Measurements from ENCODE around the gene SLC11A1.

The SLC11A1 gene

DNA sequence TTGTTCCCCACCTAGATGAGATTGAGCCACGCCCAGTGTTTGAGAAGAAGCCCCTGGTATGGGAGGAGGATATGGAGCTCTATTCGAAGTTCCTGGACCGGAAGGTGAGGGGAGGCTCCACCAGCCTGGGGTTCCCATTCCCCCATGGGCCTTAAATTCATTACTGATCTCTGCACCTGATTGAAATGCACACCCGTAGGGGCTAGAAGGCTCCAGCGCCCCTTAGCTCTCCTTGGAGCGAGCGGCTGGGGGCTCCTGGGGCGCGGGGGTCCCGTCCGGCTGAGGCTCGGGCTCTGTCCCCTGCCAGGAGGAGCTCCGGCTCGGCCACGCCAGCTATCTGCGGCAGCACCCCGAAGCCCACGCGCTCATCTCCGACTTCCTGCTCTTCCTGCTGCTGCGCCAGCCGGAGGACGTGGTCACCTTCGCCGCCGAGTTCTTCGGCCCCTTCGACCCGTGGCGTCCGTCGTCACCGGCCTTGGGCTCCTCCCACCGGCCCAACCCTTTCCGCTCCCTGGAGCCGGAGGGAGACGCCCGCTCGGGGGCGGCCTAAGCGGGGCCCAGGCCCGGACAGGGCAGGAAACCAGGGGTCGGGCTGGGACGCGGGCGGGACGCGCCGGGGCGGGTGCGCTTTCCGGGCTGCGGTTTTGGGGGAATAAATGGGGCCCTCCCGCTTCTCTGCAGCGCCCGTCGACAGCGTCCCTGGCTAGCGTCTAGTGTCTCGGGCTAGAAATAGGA is 14.5 kb upstream of the SLC11A1 start:
- peak; percentile 84 for DNase-seq (ENCODE audit: low read depth)

DNA sequence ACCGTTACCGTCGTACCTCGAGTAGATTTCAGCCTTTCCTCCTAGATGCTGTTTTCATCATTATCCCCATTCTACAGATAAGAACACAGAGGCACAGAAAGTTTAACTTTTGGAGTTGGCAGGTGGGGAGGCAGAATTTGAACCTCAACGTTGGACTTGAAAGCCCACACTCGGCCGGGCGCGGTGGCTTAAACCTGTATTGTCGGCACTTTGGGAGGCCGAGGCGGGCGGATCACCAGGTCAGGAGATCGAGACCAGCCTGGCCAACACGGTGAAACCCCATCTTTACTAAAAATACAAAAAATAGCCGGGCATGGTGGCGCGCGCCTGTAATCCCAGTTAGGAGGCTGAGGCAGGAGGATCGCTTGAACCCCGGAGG is 13.9 kb upstream of the SLC11A1 start:
- DNase-seq (ENCODE audit: low read depth), result no peak

DNA sequence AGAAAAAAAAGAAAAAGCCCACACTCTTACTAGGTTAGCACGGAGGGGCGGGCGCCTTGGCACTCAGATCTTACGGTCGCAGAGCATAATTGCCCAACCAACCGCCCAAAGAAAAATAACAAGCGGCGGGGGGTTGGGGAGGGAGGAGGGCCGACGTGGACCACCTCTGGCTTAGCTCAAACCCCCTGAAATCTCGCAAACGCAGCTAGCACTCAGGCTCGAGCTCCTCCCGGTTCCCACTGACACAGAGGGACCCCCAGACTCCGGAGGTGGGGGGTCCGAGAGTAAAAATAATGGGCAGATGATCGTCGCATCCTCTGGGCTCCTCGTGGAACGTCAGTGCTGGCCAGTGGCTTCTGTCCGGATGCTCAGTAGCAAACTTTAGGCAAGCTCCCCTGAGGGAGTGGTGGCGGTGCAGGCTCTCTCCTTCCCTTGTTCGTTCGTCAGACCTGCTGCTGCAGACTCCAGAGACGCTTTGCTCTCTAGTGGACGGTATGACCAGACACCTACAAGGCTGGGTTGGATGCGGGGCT is 13.4 kb upstream of the SLC11A1 start:
- peak; percentile 57 for DNase-seq (ENCODE audit: low read depth)

DNA sequence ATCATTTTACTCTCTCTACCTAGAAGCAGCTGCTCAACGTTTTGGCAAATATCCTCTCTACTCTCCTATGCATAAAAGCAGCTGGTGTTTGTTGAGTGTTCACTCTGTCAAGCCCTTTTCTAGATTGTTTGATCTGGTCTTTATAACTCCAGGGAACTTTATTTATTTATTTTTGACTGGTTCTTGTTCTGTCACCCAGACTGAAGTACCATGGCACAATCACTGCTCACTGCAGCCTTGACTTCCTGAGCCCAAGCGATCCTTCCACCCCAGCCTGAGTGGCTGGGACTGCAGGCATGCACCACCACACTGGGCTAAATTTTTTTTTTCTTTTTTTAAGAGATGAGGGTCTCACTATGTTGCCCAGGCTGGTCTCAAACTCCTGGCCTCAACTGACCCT is 12.7 kb upstream of the SLC11A1 start:
- no peak for DNase-seq (ENCODE audit: low read depth)

DNA sequence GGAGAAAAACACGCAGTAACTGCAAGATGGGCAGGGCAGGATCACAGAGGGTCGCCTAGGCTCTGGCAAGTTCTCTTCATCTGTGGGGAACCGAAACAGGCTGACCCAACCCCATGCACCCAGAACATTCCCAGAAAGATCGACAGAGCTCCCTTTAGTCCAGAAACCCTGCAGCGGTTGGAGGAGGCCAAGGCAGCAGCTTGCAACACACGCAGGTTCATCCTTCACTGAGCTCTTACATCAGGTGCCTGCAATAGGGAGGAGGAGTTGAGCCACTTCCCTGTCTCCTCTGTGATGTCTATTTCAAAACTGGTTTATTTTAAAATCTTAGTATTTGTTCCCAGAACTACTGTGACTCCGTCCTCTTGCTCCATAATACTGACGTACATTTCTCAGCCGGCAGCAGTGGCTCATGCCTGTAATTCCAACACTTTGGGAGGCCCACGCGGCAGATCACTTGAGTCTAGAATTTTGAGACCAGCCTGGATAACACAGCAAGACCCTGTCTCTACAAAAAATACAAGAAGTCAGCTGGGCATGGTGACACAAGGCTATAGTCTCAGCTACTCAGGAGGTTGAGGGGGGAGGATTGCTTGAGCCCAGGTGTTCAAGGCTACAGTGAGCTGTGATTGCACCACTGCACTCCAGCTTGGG is 11.5 kb upstream of the SLC11A1 start:
- DNase-seq (ENCODE audit: low read depth), result no peak

DNA sequence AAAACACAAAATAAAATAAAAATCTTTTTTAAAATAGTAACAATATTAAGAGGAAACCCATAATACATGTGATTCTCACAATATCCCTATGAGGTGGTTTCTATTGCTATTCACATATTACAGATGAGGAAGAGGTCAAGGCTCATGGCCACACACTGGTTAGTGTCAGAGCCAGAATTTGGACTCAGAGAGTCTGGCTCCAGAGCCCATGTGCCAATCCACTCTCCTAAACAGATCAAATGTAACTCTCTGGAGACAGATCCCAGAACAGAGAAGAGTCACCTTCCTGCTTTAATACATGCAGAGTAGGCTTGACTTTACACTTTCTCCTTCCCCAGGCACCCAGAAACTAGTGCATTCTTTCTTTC is 10.1 kb upstream of the SLC11A1 start:
- no peak for DNase-seq (ENCODE audit: low read depth)

DNA sequence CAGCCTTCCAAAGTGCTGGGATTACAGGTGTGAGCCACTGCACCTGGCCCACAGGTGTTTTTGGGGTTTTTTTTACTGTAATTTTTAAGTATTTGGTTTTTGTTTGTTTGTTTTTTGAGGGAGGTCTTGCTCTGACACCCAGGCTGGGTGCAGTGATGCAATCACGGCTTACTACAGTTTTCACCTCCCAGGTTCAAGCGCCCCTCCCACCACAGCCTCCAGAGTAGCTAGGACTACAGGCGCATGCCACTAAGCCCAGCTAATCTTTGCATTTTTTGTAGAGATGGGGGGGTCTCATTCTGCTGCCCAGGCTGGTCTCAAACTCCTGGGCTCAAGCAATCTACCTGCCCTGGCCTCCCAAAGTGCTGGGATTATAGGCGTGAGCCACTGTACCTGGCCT is 7.3 kb upstream of the SLC11A1 start:
- no peak for DNase-seq (ENCODE audit: low read depth)

DNA sequence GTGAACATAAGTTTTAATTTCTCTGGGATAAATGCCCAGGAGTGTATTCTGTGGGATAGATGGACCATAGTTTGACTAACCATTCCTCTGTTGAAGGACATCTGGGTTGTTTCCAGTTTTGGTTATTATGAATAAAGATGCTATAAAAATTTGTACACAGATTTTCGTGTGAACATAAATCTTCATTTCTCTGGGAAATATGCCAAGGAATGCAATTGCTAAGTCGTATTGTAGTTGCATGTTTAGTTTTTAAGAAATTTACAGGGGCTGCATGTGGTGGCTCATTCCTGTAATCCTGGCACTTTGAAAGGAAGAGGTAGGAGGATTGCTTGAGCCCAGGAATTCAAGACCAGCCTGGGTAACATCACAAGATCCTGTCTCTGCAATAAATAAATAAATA is 6.9 kb upstream of the SLC11A1 start:
- peak; percentile 78 for DNase-seq (ENCODE audit: low read depth)

DNA sequence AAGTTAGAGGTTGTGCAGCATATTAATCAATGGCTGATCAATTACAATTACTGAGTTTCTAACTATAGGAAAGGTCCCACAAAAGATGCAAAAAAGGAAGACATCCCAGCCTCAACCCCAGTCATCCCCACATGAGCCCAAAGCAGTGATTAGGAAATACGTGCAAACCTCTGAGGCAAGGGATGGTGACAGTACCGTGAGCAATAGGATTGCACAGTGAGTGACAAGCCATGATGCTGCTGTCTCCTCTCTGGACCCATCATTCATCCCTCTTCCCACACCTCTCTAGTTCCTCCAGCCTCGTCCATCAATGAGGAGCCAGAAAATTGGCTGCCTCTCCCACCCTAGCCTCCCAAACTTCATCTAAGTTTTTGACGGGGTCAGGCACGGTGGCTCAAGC is 4.0 kb upstream of the SLC11A1 start:
- DNase-seq (ENCODE audit: low read depth), result no peak

DNA sequence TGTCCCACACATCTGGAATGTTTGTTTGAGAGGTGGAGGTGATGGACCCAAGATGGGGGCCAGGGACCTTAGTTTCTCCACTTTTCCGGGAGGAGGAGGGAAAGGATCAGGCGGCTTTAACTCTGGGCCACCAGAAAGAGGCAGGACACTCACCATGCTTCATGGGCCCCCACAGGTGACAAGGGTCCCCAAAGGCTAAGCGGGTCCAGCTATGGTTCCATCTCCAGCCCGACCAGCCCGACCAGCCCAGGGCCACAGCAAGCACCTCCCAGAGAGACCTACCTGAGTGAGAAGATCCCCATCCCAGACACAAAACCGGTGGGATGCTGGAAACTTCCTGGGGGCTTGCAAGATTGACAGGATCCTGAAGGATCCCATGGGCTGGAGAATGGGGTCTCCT is 712 bp downstream of the SLC11A1 start:
- DNase-seq (ENCODE audit: low read depth), result no peak

DNA sequence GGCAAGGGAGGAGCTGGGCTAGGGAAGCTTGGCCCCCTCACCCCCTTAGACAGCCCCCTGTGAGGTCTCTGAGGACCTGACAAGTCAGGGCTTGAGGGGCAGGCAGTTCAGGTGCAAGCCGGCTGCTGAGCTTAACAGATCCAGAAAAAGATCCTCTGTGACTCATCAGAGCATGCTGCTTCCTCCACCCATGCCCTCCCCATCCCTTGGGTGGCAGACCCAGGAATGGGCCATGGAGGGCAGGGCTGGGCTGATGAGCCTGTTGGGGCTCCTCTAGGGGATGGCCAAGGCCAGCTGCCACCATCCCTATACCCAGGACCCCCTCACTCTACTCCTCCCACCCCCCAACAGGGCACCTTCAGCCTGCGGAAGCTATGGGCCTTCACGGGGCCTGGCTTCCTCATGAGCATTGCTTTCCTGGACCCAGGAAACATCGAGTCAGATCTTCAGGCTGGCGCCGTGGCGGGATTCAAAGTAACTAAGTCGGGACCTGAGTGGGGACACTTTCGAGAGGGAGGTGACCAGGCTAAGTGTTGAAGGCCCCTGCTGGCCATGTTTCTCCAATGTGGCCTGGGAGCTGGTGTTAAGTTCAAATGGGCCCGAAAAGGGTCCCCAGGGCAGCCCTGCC is 1.9 kb downstream of the SLC11A1 start:
- peak; percentile 24 for DNase-seq (ENCODE audit: low read depth)

DNA sequence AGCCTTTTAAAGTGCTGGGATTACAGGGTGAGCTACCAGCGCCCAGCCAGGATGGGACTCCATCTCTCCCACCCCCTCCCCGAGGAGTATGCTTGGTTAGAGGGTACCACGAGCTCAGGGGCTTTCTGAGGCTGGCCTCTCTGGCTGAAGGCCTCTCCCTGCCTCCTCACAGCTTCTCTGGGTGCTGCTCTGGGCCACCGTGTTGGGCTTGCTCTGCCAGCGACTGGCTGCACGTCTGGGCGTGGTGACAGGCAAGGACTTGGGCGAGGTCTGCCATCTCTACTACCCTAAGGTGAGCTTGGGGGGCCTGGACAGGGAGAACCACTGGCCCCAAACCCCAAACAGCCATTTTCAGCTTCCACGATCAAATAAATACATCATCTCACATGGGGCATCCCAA is 2.9 kb downstream of the SLC11A1 start:
- no peak for DNase-seq (ENCODE audit: low read depth)

DNA sequence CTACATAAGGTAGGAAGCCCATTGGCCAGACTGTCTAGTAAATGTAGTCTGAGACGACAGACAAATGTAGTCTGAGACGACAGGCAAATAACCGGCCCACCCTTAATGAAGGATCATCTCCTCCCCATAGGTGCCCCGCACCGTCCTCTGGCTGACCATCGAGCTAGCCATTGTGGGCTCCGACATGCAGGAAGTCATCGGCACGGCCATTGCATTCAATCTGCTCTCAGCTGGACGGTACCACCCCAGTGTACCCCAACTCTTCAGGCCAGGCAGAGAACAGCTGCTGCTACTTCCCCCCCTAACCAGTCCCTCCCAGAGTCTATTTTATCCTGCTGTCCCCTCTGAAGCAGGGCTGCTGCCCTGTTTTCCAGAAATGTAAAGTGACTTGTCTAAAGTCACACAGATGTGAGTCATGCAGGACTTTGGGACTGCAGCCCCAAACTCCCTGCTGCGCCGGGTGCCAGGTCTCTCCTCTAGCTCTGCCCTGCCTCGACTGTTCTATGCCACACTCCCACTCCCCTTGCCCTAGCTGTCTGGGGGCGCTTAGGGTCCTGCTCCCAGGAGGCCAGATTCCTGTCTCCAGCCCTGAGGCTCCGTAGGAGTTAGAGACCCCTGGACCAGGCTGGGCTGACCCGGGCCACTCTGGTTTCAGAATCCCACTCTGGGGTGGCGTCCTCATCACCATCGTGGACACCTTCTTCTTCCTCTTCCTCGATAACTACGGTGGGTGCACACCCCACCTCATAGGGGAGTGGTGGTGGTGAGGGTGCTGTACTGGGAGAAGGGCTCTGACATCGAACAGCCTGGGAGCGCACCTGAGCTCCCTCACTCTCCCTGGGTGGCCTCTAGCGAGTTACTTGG is 4.7 kb downstream of the SLC11A1 start:
- no peak for DNase-seq (ENCODE audit: low read depth)

DNA sequence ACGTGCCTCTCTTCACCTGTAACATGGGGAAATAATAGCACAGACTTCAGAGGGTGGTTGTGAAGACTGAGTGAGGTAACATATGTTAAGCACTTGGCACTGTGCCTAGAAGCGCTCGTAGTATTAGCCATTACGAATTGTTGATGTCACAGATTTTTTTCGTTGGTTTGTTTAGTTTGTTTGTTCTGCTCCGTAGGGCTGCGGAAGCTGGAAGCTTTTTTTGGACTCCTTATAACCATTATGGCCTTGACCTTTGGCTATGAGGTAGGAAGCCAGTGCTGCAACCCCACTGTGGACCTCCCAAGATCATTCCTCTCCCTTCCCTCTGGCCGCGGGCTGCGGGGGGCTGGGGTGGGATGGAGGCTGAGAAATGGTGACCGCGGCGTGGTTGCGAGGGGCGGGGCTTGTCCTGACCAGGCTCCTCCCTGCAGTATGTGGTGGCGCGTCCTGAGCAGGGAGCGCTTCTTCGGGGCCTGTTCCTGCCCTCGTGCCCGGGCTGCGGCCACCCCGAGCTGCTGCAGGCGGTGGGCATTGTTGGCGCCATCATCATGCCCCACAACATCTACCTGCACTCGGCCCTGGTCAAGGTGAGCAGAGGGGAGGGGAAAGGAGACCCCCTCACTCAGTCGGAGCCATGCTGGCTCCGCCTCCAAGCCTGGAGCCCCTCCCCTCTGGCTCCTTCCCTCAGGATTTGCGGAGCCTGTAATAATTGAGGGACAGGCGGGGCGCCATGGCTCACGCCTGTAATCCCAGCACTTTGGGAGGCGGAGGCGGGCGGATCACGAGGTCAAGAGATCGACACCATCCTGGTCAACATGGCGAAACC is 5.5 kb downstream of the SLC11A1 start:
- DNase-seq (ENCODE audit: low read depth), result peak; percentile 65

DNA sequence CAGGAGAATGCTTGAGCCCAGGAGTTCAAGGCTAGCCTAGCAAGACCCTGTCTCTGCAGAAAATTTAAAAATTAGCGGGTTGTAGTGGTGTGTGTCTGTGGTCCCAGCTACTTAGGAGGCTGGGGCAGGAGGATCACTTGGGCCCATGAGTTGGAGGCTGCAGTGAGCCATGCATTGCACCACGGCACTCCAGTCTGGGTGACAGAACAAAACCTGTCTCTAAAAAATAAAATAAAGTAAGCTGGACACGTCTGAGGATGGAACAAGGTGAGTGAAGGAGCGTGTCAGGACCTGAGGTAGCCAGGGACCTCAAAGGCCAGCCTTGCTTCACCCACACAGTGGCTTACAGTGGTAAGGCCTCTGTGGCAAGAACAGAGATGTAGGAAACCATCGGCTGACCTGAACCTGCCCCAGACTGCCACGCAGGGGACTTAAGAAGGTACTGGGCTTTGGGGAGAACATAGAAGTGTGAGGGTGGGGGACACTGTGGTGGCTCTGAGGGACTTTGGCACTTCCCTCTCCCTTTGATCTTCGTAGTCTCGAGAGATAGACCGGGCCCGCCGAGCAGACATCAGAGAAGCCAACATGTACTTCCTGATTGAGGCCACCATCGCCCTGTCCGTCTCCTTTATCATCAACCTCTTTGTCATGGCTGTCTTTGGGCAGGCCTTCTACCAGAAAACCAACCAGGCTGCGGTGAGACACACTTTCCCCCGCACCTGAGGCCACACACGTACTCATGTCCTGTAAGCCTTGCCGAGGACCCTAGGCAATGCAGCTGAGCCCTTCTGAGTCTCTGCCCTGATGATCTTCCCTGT is 7.5 kb downstream of the SLC11A1 start:
- DNase-seq (ENCODE audit: low read depth), result no peak

DNA sequence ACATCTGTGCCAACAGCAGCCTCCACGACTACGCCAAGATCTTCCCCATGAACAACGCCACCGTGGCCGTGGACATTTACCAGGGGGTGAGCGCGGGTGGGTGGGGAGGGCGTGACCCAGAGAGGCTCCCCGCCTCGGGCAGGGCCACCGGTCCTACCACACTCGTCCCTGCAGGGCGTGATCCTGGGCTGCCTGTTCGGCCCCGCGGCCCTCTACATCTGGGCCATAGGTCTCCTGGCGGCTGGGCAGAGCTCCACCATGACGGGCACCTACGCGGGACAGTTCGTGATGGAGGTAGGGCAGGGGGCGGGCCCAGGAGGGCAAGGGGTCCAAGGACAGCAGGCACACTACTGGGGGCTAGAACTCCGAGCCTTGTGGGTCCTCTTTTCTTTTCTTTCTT is 9.1 kb downstream of the SLC11A1 start:
- no peak for DNase-seq (ENCODE audit: low read depth)

DNA sequence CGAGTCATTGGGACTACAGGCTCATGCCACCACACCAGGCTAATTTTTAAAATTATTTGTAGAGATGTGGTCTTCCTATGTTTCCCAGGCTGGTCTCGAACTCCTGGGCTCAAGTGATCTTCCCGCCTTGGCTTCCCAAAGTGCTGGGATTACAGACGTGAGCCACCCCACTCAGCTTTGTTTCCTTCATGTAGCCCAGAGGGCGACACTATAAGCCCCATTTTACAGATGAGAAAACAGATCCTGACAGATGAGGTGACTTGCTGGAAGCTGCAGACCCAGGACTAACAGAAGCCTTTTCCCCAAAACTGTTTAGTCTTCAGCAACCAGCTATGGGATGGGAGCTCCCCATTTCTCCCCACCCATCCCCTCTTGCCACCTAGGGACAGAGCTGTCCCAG is 10.4 kb downstream of the SLC11A1 start:
- no peak for DNase-seq (ENCODE audit: low read depth)

DNA sequence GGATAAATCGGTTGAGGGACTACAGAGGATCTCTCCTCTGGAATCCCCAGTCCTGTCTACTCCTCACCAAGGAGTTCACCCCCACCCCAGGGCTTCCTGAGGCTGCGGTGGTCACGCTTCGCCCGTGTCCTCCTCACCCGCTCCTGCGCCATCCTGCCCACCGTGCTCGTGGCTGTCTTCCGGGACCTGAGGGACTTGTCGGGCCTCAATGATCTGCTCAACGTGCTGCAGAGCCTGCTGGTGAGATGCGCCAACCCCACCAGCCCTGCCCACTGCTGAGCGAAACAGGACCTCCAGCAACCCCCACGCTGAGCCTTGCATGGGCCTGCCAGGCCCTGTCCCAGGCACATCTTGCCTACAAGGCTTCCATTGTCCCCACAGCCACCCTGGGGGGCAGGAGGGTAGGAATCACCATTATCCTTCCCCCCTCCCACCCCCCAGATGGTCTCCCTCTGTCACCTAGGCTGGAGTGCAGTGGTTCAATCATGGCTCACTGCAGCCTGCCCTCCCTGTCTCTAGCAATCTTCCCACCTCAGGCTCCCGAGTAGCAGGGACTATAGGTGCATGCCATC is 10.9 kb downstream of the SLC11A1 start:
- no peak for DNase-seq (ENCODE audit: low read depth)

DNA sequence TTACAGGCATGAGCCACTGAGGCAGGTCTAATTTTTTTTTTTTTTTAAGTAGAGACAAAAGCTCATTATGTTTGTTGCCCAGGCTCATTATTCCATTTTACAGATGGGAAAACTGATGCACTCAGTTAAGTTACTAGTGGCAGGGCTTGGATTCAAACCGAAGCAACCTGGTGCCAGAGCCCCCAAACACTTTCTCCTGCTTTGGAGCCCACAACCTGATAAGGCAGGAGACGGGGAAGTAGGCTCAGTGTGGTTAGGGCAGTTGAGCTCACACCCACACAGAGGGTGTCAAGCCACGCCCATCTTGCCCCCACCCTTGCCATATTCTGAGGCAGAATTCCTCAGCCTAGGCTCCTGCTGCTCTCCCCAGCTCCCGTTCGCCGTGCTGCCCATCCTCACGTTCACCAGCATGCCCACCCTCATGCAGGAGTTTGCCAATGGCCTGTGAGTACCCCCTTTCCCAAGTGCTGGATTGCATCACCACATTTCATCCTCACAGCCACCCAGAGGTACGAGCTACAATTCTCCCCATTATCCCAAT is 11.7 kb downstream of the SLC11A1 start:
- DNase-seq (ENCODE audit: low read depth), result no peak

Measured in EH (cell line).